Prostate gland (tissue), 2 donors: Measurements from ENCODE around the gene RANBP6.

Experiments used
- CTCF ChIP-seq, 4 experiments: fragments of 200-600 bp in 2 of 4; fragments of 450-650 bp in 2 of 4; sonication (generic) in 2 of 4; IDR thresholded peaks; 1 replicate in 3 of 4; 2 replicates in 1 of 4; pipeline ENCODE4 v1.5.1; 2016 to 2019; ENCODE audit warnings: antibody characterized with exemption in 4 of 4, mild to moderate bottlenecking in 2 of 4, moderate library complexity in 2 of 4
- POLR2A ChIP-seq: fragments of 450-650 bp; IDR thresholded peaks from one replicate; pipeline ENCODE4 v1.6.1; 2016; ENCODE audit warnings: antibody characterized with exemption, mild to moderate bottlenecking

GRCh38 chr9:6014670-6015270 lies 654 bp downstream of the RANBP6 start:
- TF ChIP-seq CTCF (IDR thresholded peaks at IDR 0.05) (no peak), POLR2A (no peak)
